ENCODE results near the gene GALK2.
"Not testable (repeated sequence)": the region's sequence is repeated elsewhere in the genome, so short reads cannot be mapped to it uniquely, and the experiment has no call there.

GALK2 gene

GRCh38 chr15:49171790-49172189 is 1.7 kb downstream of the GALK2 start:
- H3K79me2 ChIP-seq (ENCODE audit: low read length): peaks cover 51% of the 10 kb centered on the region
- H2AFZ ChIP-seq (ENCODE audit: low read length): no peak overlapping the region
- no peaks in the 10 kb centered on the region for H3K9me3 ChIP-seq (replicated peaks; ENCODE audit: insufficient read depth, low read length)
- TF ChIP-seq CTCF (IDR thresholded peaks at IDR 0.05; ENCODE audit: low read length) (no peak), EZH2 (optimal IDR thresholded peaks at IDR 0.05; ENCODE audit: low read depth, low read length) (no peak), EZH2phosphoT487 (IDR thresholded peaks at IDR 0.05; ENCODE audit: low read length) (no peak)
- no peak overlapping the region for H3K4me3 ChIP-seq (ENCODE audit: low read length)
- no peaks in the 10 kb centered on the region for H4K20me1 ChIP-seq (ENCODE audit: insufficient read depth, low read length)
- H3K9me2 ChIP-seq (replicated peaks; ENCODE audit: insufficient read depth, low read length): no peaks in the 10 kb centered on the region
- H3K4me2 ChIP-seq (ENCODE audit: low read depth, low read length): no peak overlapping the region; the same call in 1 of the 2 replicates
- H3K9ac ChIP-seq (ENCODE audit: low read length): no peak overlapping the region
- H3K27me3 ChIP-seq (replicated peaks; ENCODE audit: insufficient read depth, low read length): no peaks in the 10 kb centered on the region
- H3K36me3 ChIP-seq (replicated peaks; ENCODE audit: insufficient read depth, low read length): no peaks in the 10 kb centered on the region
- no peak overlapping the region for H3K27ac ChIP-seq (ENCODE audit: low read length)
- DNase-seq: no peak
- peaks cover 22% of the 10 kb centered on the region for H3F3A ChIP-seq (ENCODE audit: insufficient read depth, low read length)
- peaks cover 6% of the 10 kb centered on the region for H3K4me1 ChIP-seq (ENCODE audit: low read length)

- no peak for DNase-seq
- Histone ChIP-seq H3K27me3 (replicated peaks; ENCODE audit: insufficient read depth, low read length) (no peaks in the 10 kb centered on the region), H3K4me1 (ENCODE audit: low read length) (no peaks in the 10 kb centered on the region; the same call in 1 of the 2 replicates), H2AFZ (ENCODE audit: low read length) (no peak overlapping the region), H3K27ac (ENCODE audit: low read length) (no peak overlapping the region), H3K9ac (ENCODE audit: low read length) (no peak overlapping the region), H3F3A (ENCODE audit: insufficient read depth, low read length) (peaks cover 9% of the 10 kb centered on the region; the same call in 1 of the 2 replicates), H4K20me1 (ENCODE audit: insufficient read depth, low read length) (no peaks in the 10 kb centered on the region), H3K79me2 (ENCODE audit: low read length) (peaks cover 57% of the 10 kb centered on the region), H3K36me3 (replicated peaks; ENCODE audit: insufficient read depth, low read length) (no peaks in the 10 kb centered on the region), H3K9me2 (replicated peaks; ENCODE audit: insufficient read depth, low read length) (no peaks in the 10 kb centered on the region), H3K4me3 (ENCODE audit: low read length) (no peak overlapping the region), H3K4me2 (ENCODE audit: low read depth, low read length) (no peak overlapping the region), H3K9me3 (replicated peaks; ENCODE audit: insufficient read depth, low read length) (no peaks in the 10 kb centered on the region)
- no peak for TF ChIP-seq CTCF (IDR thresholded peaks at IDR 0.05; ENCODE audit: low read length)
- no peak for TF ChIP-seq EZH2 (optimal IDR thresholded peaks at IDR 0.05; ENCODE audit: low read depth, low read length)
- no peak for TF ChIP-seq EZH2phosphoT487 (IDR thresholded peaks at IDR 0.05; ENCODE audit: low read length)
Observed at GRCh38 chr15:49174902-49175301, 4.9 kb downstream of the GALK2 start.

GRCh38 chr15:49175582-49176397 is 5.7 kb downstream of the GALK2 start:
- H3K9me3 ChIP-seq (replicated peaks; ENCODE audit: insufficient read depth, low read length); H3K4me3 ChIP-seq (ENCODE audit: low read length); H3K27ac ChIP-seq (ENCODE audit: low read length); H3K36me3 ChIP-seq (replicated peaks; ENCODE audit: insufficient read depth, low read length); H4K20me1 ChIP-seq (ENCODE audit: insufficient read depth, low read length); H3K4me2 ChIP-seq (ENCODE audit: low read depth, low read length); H3K9me2 ChIP-seq (replicated peaks; ENCODE audit: insufficient read depth, low read length); DNase-seq; H2AFZ ChIP-seq (ENCODE audit: low read length); H3F3A ChIP-seq (ENCODE audit: insufficient read depth, low read length); H3K9ac ChIP-seq (ENCODE audit: low read length); H3K4me1 ChIP-seq (ENCODE audit: low read length); H3K27me3 ChIP-seq (replicated peaks; ENCODE audit: insufficient read depth, low read length): not testable (repeated sequence)
- peaks cover 51% of the 10 kb centered on the region for H3K79me2 ChIP-seq (ENCODE audit: low read length)

GRCh38 chr15:49178497-49178896 is 8.4 kb downstream of the GALK2 start:
- no peaks in the 10 kb centered on the region for H3K4me1 ChIP-seq (ENCODE audit: low read length)
- H3K27ac ChIP-seq (ENCODE audit: low read length): no peak overlapping the region
- TF ChIP-seq EZH2 (optimal IDR thresholded peaks at IDR 0.05; ENCODE audit: low read depth, low read length) (no peak), CTCF (IDR thresholded peaks at IDR 0.05; ENCODE audit: low read length) (no peak), EZH2phosphoT487 (IDR thresholded peaks at IDR 0.05; ENCODE audit: low read length) (no peak)
- H3K9ac ChIP-seq (ENCODE audit: low read length): no peak overlapping the region
- no peak overlapping the region for H2AFZ ChIP-seq (ENCODE audit: low read length)
- no peaks in the 10 kb centered on the region for H4K20me1 ChIP-seq (ENCODE audit: insufficient read depth, low read length)
- H3K9me3 ChIP-seq (replicated peaks; ENCODE audit: insufficient read depth, low read length): no peaks in the 10 kb centered on the region
- H3K36me3 ChIP-seq (replicated peaks; ENCODE audit: insufficient read depth, low read length): no peaks in the 10 kb centered on the region
- peaks cover 29% of the 10 kb centered on the region for H3K79me2 ChIP-seq (ENCODE audit: low read length)
- no peaks in the 10 kb centered on the region for H3F3A ChIP-seq (ENCODE audit: insufficient read depth, low read length)
- no peak for DNase-seq
- H3K9me2 ChIP-seq (replicated peaks; ENCODE audit: insufficient read depth, low read length): no peaks in the 10 kb centered on the region
- no peak overlapping the region for H3K4me3 ChIP-seq (ENCODE audit: low read length)
- H3K4me2 ChIP-seq (ENCODE audit: low read depth, low read length): no peak overlapping the region
- H3K27me3 ChIP-seq (replicated peaks; ENCODE audit: insufficient read depth, low read length): no peaks in the 10 kb centered on the region

All from MM.1S (cell line).